Stimulated activated CD4-positive, alpha-beta T cell treated with anti-CD3 and anti-CD28 coated beads, Interleukin-1b, Interleukin-23, amount 100 ng/mL, for 4 hours (primary cell): ENCODE results near the gene ID2.

ENCODE experiments used
- DNase-seq, 2 donors: peaks; one replicate each; pipeline ENCODE4 v3.0.0-alpha.2; 2020; ENCODE audit warnings: low read depth in 2 of 2

ID2 gene

DNA sequence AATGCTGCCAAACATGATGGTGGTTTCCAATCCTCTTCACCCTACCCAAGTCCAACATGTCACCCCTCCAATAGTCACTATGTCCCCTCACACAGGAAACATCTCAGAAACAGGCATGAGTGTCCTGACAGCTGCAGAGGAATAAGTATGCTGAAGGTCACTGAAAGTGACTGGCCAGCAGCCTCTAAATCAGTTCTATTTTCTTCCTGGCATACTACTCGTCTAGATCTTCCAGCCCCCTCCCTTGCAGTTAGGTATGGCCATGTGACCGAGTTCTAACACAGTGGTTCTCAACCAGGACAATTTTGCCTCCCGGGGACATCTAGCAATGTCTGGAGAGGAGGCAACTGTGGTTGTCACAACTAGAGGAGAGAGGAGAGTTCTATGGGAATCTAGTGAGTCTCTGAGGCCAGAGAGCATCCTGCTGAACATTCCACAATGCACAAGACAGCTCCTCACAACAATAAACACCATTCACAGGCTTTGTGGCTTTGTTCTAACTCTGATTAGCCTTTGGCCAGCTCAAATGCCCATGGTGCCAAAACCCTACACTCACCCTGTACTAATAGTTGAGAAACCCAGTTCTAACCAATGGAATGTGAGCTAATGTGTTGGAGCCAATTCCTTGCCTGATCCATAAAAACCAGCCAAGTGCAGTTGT, 12.6 kb upstream of the ID2 start:
- no peak for DNase-seq

GRCh38 chr2:8670580-8670979, 11.3 kb upstream of the ID2 start:
- no peak for DNase-seq

- no peak for DNase-seq
Observed at GRCh38 chr2:8671176-8671575, 10.7 kb upstream of the ID2 start.

DNA sequence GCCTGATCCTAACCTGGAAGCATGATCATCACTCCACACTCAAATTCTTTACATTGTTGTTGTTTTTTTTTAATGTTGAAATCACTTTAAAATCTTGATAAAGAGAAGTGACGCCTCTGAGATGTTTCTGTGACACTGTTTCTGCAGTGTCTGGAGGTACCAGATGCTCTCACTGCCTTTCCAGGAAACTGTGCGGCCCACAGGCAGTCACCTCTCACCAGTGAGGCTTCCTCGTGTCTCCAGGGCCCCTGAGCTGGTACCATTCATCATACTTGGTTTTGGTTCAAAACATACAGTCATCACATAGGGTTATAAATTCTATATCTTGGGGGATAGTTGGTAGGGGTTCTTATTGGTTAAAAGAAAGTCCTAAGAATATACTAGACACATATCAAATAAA, 10.1 kb upstream of the ID2 start:
- no peak for DNase-seq

GRCh38 chr2:8672940-8673339, 8.9 kb upstream of the ID2 start:
- no peak for DNase-seq

- no peak for DNase-seq
Observed at GRCh38 chr2:8673381-8673780, 8.5 kb upstream of the ID2 start.

DNA sequence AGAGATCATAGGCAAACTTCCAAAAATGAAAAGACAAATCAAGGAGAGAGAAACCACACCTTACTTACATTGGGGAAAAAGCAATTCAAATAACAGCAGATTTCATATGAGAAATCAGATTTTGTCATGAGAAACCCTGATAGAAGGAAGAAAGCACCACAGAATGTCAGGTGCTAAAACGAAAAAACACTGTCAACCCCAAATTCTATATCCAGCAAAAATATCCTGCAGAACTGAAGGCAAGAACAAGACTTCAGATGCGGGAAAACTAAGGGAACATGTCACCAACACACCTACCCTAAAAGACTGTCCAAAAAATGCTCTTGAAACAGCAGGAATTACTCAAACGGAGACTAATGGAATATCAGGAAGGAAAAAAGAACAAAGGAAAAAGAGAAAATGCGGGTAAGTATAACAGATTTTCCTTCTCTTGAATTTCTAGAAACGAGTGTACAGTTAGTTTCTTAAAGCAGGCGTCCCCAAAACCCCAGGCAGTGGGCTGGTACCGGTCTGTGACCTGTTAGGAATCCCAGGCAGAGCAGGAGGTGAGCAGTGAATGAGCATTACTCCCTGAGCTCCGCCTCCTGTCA, 7.3 kb upstream of the ID2 start:
- DNase-seq = no peak

- DNase-seq = no peak
Observed at GRCh38 chr2:8675543-8675942, 6.3 kb upstream of the ID2 start.

DNA sequence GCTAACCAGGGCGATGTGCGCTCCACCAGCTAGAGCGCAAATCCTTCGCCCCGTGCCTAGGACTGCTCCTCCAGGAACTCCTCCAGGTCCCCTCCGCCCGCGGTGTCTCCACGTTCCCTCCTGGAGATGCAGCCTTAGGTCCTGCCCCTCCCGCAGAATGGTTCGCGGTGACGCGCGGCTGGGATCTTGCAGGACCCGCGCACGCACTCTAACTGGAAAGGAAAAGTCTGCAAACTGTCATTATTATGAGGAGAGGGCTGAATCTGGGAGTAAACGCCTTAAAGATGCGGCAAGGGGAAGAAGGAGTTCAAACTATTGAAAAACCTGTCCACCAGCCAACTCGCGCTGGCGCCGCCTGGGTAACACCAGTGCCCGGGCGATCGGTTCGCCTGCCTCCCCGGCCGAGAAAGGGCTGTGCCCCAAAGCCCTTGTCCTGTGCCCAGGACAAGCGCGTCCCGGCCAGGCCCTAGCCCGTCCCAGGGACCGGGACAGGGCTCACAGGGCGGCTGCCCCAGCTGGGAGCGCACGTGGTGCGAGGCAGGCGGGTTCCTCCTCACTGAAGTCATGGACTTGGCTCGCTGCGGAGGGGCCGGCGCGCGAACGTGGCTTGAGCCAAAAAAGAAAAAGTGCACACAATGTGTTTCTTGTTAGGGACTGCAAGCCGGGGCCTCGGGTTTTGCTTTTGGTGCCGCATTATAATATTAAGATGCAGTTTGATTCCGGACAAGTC, 5.5 kb upstream of the ID2 start:
- DNase-seq = no peak

- no peak for DNase-seq
Observed at GRCh38 chr2:8676921-8677645, 4.8 kb upstream of the ID2 start.

DNA sequence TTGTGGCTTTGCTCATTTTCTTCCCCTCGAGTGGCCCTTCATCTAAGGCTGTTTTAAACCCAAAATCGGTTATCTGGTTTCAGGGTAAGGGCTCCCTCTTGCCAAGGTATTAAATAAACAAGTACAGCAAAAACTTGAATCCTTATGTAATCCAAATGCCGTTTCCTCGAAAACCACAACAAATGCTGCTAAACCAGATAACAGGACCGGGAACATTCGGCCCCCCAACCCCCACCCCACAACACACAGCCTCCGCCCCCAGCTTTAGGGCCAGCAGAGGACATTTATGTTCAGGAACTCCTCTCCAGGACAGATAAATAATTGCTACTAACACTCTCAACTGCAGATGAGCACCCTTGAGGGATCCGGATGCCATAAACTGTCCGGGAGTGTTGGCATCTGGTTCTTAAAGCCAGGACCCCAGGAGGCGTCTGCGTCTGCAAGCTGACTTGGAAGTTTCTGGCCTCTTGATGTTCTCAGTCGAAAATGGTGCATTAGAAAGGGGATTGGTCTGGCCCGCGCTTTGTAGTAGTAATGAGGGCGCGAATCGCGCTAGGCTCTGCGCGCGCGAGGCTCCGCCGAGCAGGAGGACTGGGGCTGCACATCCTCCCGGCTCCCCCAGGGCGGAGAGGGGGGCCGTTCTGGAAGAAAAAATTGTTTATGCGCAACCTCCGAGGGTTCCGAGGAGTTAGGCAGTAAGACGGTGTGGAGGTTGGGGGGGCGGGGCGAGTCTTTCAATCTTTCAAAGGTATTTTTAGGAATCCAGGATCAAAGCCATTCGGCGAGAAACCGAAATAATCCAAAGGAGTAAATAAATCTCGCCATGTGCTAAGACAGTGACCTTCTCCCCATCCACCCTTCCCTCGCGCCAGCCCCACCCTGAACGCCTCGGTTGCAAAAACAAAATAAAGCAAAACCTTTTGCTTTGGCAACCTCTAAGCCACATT, 3.9 kb upstream of the ID2 start:
- no peak for DNase-seq

- DNase-seq = peak; percentile 57 to 71
Observed at GRCh38 chr2:8678731-8679566, 2.9 kb upstream of the ID2 start.

DNA sequence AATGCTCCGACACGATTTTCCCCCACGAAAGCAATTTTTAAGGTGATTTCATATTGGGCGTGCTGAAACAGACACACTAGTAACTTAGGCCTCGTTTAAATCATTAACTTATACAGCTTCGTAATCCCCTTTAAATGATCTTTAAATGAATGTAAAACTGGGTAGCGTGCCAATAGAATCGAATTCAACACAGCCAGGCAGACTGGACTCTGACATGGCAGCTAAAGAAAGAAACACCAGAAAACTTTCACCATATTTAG, 2.4 kb upstream of the ID2 start:
- no peak for DNase-seq

DNA sequence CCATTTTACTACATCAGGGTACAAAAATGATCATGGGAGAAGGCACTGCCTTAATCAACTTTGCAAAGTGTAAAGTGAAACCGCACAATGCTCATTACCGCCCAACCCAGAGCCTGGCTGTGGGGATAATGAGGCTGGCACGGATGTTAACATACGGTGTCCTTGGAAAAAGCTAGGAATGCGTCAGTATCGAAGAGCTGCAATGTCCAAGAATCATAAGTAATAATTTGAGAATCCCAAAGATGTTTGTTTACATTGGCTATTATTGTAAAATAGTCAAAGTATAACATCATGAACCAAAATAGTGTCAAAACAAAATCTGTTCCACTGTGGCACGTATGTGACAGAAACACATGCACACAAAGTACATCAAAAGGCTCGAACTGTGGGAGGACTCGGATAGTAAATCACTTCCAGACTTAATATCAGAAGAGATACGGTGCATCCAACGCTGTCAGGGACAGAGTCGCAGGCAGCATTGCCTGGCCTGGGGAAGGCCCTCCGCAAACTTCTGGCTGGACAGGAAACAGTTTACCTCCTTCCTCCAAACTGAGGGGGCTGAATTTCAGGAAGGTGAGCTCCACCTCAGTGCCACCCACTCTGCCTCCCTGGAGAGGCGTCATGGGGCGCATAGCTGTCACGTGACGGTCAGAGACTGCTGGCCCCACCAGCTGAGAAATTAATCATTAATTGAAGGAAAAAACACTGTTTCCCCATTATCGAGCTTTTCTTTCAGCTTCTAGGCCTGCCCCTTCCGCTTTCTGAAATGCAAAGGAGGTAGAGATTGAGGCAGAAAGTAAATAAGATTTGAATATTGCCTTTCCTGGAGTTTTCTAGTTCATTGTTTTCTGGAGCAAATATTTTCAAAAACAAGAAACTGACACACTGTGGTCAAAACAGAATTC, 1.8 kb upstream of the ID2 start:
- no peak for DNase-seq

DNA sequence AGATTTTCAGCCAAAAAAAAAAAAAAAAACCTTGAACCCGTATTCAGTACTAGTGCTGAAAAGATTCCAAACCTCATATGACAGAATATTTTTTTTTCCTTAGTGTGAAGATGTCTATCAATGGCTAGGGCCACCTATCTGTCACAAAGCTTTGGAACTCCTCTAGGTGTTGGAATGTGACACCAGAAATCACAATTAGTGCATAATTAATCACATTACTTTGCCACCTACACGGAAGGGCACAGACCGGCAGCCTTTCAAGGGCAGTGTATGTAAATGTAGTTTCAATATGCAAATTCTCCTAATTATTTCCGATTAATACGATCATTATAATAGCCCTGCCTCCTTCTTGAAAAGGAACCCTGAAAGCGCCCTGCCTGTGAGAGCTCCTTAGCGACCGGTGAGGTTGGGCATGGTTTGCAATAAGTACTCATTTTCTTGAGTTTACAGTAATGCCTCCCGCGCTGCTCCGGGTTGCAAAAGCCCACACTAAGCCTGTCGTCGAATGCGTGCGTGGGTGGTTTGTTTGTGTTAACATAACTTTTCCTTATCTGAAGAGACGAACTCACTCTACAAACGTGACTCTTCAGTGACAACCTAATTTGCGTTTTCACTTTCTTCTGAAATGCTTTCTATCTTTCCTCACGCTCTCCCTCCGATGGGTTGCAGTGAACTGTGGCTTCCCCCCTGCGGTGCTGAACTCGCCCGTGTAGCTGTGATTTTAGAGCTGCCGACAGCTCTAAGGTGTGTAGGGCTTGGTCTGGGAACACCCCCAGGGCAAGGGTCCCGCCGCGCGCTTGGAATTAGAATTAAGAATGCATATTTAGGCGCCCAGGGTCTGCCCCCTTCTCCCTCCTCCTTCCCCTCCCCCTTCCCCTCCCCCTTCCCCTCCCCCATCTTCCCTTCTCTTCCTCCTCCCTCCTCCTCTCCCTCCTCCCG, 765 bp upstream of the ID2 start:
- peak; percentile 66 to 74 for DNase-seq

- DNase-seq = peak in 1 of 2 donors; percentile 34
Observed at GRCh38 chr2:8682719-8683667, 1.1 kb downstream of the ID2 start.

- no peak for DNase-seq
Observed at GRCh38 chr2:8684540-8684877, 2.7 kb downstream of the ID2 start.
